ENCODE results near the gene RFT1. TPM values are rescaled to one million over a fixed set of nuclear protein-coding genes. Genes with fewer than 3 reads are reported as not detected.

The RFT1 gene
- total RNA-seq, 4 donors from 2014 or later: 12.0 to 18.6 (median 14.6) TPM

- 67 to 73% methylated on average over 11 to 17 of the region's 17 CpGs for WGBS, 2 donors
- Histone ChIP-seq H3K27ac (peak overlapping the region in 2 of 4 donors; percentile 71 to 83), H3K36me3 (peaks cover 0 to 20% (median 0%) of the 10 kb centered on the region in 3 donors), H3K27me3 (no peaks in the 10 kb centered on the region), H3K4me3 (peak overlapping the region; percentile 48 to 96 (median 68)), H3K9me3 (no peaks in the 10 kb centered on the region), H3K4me1 (peaks cover 0 to 19% (median 13%) of the 10 kb centered on the region in 4 donors)
- no peak for DNase-seq (ENCODE audit: low spot score in 2 of 2)
- TF ChIP-seq CTCF (IDR thresholded peaks at IDR 0.05) (no peak), EP300 (IDR thresholded peaks at IDR 0.05) (no peak), POLR2A (IDR thresholded peaks at IDR 0.05) (no peak)
Measured at GRCh38 chr3:53073553-53074365, 56.5 kb downstream of the RFT1 start.

- no peak for TF ChIP-seq POLR2A (IDR thresholded peaks at IDR 0.05)
- TF ChIP-seq EP300 (IDR thresholded peaks at IDR 0.05): no peak
- TF ChIP-seq CTCF (IDR thresholded peaks at IDR 0.05): peak; percentile 93 to 98 (median 96)
- Histone ChIP-seq H3K4me3 (peak overlapping the region; percentile 48 to 96 (median 68)), H3K27ac (peak overlapping the region; percentile 16 to 83 (median 59)), H3K27me3 (no peaks in the 10 kb centered on the region), H3K4me1 (peaks cover 0 to 19% (median 13%) of the 10 kb centered on the region in 4 donors), H3K9me3 (no peaks in the 10 kb centered on the region), H3K36me3 (peaks cover 0 to 13% (median 0%) of the 10 kb centered on the region in 3 donors)
- 3% methylated on average over 25 to 28 of the region's 32 CpGs for WGBS, 2 donors
- DNase-seq (ENCODE audit: low spot score in 2 of 2): peak; percentile 72 to 83
Measured at GRCh38 chr3:53072653-53073552, 57.3 kb downstream of the RFT1 start.

GRCh38 chr3:53071882-53072431, 58.3 kb downstream of the RFT1 start:
- no peaks in the 10 kb centered on the region for H3K27me3 ChIP-seq
- peaks cover 0 to 4% (median 0%) of the 10 kb centered on the region in 3 donors for H3K36me3 ChIP-seq
- TF ChIP-seq CTCF (IDR thresholded peaks at IDR 0.05) (no peak), POLR2A (IDR thresholded peaks at IDR 0.05) (no peak), EP300 (IDR thresholded peaks at IDR 0.05) (no peak)
- H3K4me1 ChIP-seq: peaks cover 0 to 19% (median 13%) of the 10 kb centered on the region in 4 donors
- H3K27ac ChIP-seq: peak overlapping the region in 2 of 4 donors; percentile 71 to 83
- 71 to 81% methylated on average over 7 to 8 of the region's 11 CpGs for WGBS, 2 donors
- H3K4me3 ChIP-seq: peak overlapping the region in 1 of 4 donors; percentile 81
- H3K9me3 ChIP-seq: no peaks in the 10 kb centered on the region
- no peak for DNase-seq (ENCODE audit: low spot score in 2 of 2)

GRCh38 chr3:53069422-53070068, 60.7 kb downstream of the RFT1 start:
- no peak for DNase-seq (ENCODE audit: low spot score in 2 of 2)
- WGBS, 2 donors: 47 to 70% methylated on average over 4 of the region's 4 CpGs
- Histone ChIP-seq H3K27me3 (no peaks in the 10 kb centered on the region), H3K4me1 (peaks cover 0 to 19% (median 13%) of the 10 kb centered on the region in 4 donors), H3K4me3 (no peak overlapping the region), H3K27ac (no peak overlapping the region), H3K36me3 (no peaks in the 10 kb centered on the region), H3K9me3 (no peaks in the 10 kb centered on the region)
- TF ChIP-seq POLR2A (IDR thresholded peaks at IDR 0.05): no peak
- no peak for TF ChIP-seq CTCF (IDR thresholded peaks at IDR 0.05)
- TF ChIP-seq EP300 (IDR thresholded peaks at IDR 0.05): no peak
